GM21360 (cell line): ENCODE data around the gene TLCD3A.

Experiments
- ATAC-seq: cut with Tn5 transposase; IDR thresholded peaks from one replicate; pipeline ENCODE4 v1.9.1; 2021; ENCODE audit warnings: mild to moderate bottlenecking, moderate library complexity; ENCODE audit not compliant: unreplicated experiment

TLCD3A gene

DNA sequence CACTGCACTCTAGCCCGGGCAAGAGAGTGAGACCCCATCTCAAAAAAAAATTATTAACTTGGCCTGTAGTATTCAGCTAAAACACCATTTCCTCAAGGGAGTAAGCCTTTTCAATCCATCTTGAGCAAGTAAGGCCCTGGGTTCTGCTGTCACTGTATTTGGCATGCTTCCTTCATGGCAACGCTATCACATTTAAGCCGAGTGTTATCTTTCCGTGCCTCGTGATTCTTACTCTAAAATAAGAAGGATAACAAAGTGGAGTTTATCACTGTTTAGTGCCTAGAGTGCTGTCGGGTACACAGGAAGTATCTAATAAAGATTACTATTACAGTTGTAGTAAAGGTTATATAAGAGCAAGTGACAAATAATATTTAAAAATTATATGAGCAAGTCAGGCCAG lies 26.5 kb upstream of the TLCD3A start:
- no peak for ATAC-seq

DNA sequence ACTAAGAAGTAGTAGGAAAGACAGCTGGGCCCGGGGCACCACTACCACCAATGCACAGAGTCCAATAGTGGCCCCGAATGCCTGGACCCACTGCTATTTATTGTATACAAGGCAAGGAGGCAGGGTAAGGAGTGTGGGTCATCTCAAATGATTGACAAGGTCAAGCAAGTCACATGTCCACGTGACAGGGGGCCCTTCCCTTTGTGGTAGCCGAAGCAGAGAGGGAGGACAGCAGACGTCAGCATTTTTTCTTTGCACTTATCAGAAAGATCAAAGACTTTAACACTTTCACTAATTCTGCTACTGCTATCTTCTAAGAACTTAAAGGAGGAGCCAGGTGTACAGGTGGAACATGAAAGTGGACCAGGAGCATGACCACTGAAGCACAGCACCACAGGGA lies 24.3 kb upstream of the TLCD3A start:
- ATAC-seq, result no peak

DNA sequence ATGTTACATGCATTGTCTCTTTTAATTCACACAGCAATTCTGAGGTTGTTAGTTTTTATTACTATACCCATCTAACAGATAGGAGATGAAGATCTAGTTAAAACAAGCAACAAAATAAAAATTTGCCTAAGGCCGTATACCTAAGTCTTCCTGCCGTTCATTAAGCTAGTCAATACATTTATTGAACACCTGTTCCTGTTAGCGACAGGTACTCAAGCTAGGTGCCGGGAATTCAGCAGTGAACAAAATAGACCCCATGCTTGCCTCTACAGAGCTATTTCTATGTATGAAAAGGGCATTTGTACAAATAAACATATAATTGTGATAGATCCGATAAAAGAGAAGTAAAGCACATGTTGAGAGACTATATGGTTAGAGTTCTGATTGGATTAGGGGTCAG lies 14.3 kb upstream of the TLCD3A start:
- no peak for ATAC-seq

DNA sequence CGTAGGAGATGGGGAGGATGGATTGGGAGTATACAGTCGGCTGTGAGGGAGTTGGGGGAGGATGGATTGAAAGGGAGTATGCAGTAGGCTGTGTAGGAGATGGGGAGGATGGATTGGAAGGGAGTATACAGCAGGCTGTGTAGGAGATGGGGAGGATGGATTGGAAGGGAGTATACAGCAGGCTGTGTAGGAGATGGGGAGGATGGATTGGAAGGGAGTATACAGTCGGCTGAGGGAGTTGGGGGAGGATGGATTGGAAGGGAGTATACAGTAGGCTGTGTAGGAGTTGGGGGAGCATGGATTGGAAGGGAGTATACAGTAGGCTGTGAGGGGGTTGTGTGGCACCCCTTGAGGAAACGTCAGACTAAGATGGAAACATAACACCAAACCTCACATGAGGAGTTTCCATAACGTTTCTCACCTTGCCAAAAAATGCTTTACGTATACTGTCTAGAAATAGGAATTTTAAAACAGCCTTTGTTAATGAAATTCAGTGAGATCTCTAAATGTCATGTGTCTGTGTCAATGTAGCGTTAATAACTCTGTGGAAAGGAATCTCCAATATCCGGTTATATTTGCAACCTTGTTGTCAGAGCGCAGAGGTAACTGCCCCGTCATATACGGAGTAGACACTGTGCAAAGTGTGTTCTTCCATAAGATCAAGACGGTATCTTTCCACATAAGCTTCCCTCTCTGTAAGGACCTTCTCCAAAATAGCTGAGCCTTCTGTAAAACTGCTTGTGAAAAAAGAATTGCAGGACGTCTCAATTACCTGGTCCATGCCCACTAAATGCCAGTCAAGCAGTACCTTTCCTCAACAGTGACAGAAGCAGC lies 11.5 kb upstream of the TLCD3A start:
- no peak for ATAC-seq

DNA sequence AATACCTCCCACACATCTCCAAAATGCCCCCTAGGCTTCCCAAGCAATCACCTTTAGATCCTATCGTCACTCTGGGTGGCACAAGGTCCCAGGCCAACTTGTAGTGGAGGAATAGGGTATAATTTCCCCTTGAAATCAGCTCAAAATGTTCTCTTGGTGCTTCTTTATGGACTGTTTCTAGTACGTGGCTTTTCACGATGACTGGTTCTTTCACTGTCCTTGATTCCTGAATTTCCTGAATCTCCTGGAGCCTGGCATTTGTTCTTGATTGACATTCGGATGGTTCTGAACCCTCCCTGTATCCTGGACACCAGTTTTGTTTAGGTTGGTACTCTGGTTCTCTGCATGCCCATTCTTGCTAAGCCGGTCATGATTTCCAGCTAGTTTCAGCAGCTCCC lies 10.9 kb upstream of the TLCD3A start:
- no peak for ATAC-seq

DNA sequence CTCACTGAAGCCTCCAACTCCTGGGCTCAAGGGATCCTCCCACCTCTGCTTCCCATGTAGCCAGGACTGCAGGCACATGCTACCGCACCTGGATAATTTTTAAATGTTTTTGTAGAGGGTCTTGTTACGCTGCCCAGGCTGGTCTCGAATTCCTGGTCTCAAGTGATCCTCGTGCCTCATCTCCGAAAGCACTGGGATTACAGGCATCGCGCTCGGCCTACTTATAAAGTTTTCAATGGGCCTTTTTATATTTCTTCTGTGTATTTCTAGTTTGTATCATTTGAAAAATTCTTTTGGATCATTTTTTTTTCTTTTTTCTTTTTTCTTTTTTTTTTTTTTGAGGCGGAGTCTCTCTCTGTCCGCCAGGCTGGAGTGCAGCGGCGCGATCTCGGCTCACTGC lies 7.3 kb upstream of the TLCD3A start:
- ATAC-seq, result no peak

DNA sequence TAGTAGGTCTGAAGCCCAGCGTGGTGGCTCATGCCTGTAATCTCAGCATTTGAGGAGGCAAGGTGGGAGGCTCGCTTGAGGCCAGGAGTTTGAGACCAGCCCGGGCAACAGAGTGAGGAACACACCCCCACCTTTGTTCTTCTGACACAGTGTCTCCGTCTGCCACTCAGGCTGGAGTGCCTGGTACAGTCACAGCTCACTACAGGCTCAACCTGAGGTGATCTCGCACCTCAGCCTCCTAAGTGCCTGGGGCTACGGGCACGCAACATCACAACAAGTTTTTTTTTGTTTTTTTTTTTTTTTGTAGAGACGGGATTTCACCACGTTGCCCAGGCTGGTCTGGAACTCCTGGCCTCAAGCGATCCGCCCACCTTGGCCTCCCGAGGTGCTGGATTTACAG lies 6.7 kb upstream of the TLCD3A start:
- no peak for ATAC-seq

DNA sequence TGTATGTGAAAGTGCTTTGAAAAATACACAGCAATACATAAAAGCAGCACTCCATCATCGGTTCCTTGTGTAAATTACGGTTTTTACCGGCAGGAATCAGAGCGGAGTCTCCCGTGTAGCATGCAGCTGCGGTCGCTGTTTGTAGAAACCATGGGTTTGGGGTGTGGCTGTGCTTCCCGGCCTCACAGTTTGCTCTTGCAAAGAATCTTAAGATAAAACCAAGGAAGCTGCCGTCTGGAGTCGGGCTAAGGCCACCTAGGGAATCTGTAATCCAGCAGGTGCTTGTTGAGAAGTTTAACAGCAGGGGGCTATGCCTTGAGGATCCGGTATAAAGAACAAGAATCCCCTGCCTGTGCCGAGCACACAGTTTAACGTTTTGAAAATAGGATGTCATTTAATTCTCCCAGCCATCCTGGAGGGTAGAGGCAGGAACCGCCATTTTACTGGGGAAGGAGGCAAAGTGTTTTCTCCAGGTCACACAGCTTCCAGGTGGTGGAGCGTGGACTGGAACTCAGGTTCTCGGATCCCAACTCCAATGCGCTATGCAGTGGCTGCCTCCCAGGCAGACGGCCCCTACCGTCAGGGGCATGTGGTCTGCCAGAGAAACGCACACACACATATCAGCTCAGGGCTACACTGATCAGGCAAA lies 6.0 kb upstream of the TLCD3A start:
- ATAC-seq, result no peak

DNA sequence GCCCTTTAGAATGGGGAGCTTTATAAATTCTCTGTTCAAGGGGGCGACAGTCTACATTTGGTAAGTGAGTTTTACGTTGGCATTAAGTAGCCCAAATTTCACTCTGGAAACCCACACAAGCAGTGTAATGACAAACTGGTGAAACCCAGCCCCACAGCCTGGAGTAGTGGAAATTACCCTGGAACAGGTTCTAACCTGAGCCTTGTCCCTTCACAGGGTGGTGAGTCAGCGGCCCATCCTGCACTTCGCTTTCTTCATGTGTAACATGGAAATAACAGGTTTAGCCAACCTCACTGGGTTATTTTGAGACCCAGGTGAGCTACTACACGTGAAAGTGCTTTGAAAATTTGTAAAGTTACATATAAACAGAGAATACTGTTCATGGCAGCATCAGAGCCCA lies 3.5 kb upstream of the TLCD3A start:
- no peak for ATAC-seq

DNA sequence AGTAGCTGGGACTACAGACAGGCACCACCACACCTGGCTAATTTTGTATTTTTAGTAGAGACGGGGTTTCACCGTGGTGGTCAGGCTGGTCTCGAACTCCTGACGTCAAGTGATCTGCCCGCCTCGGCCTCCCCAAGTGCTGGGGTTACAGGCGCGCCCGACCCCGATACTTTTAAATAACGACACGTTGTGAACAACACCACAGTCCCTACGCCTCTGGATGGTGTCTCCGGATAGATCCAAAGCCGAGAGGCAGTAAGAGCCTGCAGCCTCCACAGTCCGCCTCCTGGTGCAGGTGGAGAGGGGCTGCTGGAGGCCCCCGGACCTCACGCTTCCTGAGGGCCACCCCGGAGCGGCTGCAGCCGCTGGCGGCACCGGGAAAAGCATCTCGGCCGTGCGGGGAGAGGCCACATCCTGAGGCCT lies 741 bp upstream of the TLCD3A start:
- peak; percentile 11 for ATAC-seq

DNA sequence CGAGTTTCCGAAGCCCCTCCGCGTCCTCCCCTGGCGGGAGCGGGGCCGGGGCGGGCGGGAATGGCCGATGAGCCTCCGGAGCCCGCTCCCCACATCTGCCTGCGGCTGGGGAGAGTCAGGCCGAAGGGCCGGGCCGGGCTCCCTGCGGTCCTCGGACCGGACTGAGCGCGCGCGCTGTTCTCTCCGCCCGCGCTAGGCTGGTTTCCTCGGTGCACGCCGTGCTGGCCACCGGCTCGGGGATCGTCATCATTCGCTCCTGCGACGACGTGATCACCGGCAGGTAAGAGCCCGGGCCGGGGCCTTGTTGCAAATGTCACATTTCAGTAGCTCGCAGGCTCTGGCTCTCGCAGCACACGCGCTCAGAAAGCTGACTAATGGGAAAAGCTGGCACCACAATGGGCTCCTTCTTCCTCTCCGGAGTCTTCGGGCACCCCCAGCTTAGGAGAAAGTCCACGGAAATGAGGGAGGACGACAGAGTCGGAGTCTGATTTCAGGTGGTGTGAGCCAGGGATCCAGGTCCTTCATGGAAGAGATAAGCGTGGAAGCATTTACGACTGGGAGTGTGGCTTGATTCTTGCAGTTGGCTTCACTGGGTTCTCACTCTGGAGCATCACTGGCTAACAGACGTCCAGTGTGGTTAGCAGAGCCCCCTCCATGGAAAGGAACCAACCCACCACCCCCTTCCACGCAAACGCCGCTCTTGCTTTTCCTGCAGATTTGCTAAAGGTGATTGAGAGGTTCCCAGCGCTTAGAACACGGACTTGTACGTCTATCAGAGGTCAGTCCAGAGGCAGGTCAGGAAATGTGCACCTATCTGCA lies 715 bp downstream of the TLCD3A start:
- ATAC-seq, result peak; percentile 36

DNA sequence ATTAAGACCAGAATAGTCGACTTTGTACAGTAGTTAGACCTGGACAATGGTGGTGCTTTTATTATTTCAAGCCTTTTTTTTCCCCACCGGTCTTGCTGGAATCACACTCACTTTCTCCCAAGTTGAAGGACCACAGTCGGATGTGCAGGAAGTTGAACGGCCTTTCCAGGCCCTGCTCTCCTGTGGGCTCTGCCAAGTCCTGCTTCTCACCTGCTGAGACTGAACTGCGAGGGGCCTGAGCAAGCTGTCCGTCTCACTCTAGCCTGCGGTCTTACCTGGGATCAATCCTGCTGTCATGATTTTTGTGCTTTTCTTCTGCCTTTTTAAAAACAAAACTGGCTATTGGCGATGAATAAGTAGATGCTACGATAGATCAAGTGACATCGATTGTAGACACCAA lies 1.3 kb downstream of the TLCD3A start:
- ATAC-seq, result no peak

DNA sequence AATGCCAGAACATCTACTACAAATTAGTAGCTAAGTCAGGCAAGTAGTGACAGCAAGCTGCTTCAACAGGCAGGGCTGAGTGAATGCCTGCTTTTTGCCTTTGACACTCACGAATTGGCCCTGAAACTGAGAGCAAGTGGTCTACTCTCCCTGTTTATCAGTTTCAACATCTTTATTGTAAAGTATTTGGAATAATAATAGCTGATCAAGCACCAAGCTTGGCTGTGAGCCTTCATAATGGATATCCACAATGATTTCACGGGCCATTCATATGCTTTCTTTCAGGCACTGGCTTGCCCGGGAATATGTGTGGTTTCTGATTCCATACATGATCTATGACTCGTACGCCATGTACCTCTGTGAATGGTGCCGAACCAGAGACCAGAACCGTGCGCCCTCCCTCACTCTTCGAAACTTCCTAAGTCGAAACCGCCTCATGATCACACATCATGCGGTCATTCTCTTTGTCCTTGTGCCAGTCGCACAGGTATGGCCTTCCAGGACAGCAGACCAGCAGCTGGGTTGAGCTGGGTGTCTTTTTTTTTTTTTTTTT lies 5.2 kb downstream of the TLCD3A start:
- no peak for ATAC-seq

DNA sequence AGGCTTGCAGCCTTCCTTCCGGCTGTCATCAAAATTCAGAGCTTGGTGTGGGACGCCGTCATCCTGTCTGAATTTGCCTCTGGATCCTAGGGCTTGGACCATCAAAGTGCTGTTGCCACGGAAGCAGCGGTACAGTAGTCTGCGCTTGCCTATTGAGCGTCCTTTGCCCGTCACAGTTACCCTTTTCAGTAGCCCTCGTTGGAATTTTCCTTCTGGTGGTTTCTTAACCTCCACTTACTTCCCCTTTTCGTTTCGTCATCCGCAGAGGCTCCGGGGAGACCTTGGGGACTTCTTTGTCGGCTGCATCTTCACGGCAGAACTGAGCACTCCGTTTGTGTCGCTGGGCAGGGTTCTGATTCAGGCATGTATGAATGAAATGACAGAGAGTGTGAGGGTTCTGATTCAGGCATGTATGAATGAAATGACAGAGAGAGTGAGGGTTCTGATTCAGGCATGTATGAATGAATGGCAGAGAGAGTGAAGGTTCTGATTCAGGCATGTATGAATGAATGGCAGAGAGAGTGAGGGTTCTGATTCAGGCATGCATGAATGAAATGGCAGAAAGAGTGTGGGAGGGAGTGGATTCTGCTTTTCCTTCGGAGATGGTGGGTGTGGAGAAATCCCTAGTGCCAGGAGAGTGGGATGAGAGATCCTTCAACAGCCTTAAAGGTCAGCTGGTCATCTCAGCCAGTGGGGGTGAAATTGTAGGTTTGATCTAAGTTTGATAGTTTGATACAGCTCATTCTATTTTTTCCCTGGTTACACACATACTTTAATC lies 8.0 kb downstream of the TLCD3A start:
- peak; percentile 63 for ATAC-seq

DNA sequence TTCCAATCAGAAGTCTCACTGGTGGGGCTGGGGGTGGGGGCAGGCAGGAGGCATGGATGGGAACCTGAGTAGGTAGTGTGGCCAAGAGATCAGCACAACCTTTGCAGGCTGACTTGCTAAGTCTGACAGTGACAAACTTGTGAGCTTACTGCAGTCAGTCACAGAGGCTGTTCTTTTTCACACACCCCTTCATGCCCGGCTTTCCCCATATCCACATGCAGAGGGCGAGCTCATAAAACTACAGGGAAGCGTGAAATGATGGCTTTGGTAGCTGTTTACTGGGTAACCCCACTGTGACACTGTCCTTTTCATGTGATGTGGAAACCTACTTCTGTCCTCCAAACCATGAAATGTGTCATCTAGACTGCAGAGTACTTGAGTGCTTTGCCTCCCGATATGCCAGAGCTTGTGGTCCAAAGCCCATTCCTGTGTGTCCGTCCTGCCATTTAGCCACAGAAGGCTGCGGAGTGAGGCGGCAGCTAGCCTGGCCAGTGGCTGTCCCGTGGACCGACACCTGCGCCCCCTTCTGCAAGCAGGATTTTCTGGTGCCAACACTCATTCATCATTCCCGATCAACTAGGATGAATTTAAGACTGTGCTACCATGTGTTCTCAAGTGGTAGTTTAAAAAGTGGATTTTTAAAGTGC lies 9.9 kb downstream of the TLCD3A start:
- ATAC-seq, result no peak

DNA sequence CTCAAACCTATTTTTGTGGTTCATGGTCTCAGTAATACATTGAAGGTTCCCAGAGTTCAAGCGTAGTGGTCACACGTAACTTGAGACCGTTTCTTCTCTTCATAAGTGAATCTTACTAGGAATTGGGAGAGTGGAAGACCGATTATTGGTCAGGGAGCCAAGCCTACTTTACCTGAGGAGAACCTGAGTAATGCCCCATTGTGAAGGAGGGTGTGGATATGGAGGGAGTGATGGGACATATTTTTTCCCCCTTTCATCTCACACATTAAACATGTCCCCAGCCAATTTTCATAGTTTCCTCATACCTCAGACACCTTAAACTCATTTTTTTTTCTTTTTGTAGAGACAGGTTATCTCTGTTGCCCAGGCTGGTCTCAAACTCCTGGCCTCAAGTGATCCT lies 10.7 kb downstream of the TLCD3A start:
- ATAC-seq, result no peak

DNA sequence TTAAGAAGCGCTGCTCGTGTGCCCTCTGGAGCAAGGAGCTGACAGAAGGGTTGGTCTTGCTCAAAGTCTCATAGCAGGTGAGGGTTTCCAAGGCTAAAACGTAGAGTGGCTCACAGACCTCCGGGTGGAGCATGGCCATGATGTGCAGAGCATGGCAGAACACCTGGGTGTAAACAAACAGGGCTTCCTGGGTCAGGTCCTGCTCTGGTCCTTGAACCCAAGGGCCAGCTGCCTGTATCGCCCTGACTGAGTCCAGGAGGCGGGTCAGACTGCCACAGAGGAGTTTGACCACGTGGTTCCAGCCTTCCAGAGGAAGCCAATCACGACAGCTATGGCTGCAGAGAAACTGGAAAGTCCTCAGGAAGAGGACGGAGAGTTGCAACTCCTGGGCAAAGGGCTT lies 12.5 kb downstream of the TLCD3A start:
- no peak for ATAC-seq

DNA sequence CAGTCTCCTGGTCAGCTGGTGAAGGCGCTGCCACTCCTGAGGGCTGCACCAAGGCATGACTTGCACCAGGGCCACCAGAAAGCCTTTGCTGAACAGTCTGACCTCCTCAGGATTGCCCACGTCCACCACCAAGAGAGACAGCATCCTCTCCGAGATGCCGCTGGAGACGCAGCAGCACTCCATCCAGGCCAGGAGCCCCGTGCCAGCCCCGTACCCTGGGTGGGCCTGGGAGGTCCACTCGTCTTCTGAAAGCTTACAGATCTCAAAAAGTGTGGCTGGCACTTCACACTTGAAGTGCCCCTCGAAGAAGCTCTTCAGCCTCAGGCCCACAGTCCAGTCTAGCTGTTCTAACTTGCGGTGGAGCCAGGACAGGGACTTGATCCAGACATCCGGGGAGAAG lies 13.0 kb downstream of the TLCD3A start:
- ATAC-seq, result no peak

DNA sequence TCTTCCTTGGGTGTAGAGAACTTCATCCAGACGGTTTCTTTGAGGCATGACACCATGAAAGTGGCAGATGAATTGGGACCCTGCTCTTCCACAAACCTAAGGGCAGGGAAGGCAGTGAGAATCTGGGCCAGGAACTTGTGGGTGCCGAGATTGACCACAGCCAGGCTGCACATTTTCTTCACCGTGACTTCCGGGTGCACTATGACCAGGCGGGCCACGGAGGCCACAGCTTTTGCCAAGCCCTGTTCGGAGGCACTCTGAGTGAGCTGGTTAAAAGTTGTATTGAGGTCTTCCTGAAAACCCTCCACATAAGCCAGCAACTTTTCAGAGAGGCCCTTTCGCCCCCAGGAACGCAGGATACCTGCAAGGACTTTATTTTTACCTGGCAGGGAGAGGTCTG lies 13.8 kb downstream of the TLCD3A start:
- no peak for ATAC-seq
